Fibroblast of lung (primary cell): ENCODE data around the gene SPAG8.

Experiments used
- EZH2 ChIP-seq: IDR thresholded peaks from 2 replicates; pipeline ENCODE4 v1.5.1; 2012; ENCODE audit warnings: low read length, control low read depth, mild to moderate bottlenecking; ENCODE audit errors: missing control alignments
- TF ChIP-seq, protein P1 (sequence below), 2 donors: IDR thresholded peaks in 1 of 2; conservative IDR thresholded peaks in 1 of 2; 1 replicate in 1 of 2; 2 replicates in 1 of 2; pipeline ENCODE4 v1.5.1; 2011 to 2012; ENCODE audit warnings: low read length in 2 of 2, control low read depth in 1 of 2, inconsistent platforms in 1 of 2, low read depth in 1 of 2, mild to moderate bottlenecking in 1 of 2

DNA sequence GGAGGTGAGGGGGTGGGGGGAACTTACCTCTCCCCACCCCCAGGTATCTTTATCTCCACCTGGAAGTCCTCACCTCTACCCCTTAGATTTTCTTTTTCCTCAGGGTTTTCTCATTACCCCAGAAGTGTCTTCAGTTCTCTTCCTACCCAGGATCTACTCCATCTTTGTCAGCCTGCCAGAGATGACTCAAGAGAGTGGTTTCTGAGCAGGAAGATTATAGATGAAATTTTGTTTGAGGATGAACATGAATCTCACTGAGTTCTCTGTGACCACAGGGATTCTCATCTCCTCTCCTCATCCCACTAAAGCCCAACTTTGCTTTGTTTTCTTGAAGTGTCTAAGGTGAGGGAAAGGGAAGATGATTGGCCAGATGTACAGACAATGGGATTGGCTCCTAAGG, 8.0 kb upstream of the SPAG8 start:
- TF ChIP-seq, protein P1, sequence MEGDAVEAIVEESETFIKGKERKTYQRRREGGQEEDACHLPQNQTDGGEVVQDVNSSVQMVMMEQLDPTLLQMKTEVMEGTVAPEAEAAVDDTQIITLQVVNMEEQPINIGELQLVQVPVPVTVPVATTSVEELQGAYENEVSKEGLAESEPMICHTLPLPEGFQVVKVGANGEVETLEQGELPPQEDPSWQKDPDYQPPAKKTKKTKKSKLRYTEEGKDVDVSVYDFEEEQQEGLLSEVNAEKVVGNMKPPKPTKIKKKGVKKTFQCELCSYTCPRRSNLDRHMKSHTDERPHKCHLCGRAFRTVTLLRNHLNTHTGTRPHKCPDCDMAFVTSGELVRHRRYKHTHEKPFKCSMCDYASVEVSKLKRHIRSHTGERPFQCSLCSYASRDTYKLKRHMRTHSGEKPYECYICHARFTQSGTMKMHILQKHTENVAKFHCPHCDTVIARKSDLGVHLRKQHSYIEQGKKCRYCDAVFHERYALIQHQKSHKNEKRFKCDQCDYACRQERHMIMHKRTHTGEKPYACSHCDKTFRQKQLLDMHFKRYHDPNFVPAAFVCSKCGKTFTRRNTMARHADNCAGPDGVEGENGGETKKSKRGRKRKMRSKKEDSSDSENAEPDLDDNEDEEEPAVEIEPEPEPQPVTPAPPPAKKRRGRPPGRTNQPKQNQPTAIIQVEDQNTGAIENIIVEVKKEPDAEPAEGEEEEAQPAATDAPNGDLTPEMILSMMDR (conservative IDR thresholded peaks at IDR 0.05 in 1 of 2, IDR thresholded peaks at IDR 0.05 in 1 of 2; ENCODE audit: low read depth in 1 of 2, low read length in 2 of 2) = no peak
- no peak for TF ChIP-seq EZH2
